WI38 (cell line): ENCODE data around the gene DUSP15.

Experiments used
- H3K4me3 ChIP-seq: 2 replicates; pipeline ENCODE4 v1.5.1; 2011; ENCODE audit warnings: low read depth, mild to moderate bottlenecking, control low read depth, low read length
- TF ChIP-seq, protein P1 (sequence below): IDR thresholded peaks from 2 replicates; pipeline ENCODE4 v1.5.1; 2012; ENCODE audit warnings: low read depth, mild to moderate bottlenecking, control low read depth, low read length

The DUSP15 gene

DNA sequence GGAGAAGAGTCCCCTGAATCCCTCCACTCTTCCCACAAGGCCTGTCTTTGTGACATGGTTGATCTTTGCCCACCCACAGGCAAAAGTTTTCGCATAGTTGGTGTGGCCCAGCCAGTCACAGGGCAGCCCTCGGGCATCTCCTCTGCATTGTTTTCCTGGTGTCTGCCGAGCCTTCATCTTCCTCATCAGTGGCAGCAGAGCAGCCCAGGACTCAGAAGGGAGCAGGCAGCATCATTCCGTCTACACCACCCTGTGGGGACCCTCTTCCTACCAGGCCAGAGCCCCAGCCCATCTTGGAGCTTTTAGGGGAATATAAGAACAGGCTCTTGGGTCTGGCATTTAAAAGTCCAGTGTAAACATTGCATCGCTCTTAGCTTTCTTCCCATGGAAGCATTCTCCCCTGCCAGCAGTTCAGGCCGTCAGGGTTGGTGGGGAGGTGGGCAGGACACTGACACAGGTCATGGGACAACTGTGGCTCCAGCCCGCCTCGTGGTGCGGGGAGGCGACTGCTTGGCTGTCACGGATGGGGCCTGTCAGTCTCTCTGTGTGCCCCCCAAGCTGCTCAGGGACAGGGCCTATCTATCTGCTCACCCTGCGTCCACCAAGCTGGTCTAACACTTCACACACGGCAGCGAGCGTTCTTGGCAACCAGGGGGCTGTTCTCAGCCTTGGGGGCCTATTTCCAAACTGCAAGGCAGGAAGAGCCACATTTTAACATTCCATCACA, 43.3 kb upstream of the DUSP15 start:
- TF ChIP-seq, protein P1, sequence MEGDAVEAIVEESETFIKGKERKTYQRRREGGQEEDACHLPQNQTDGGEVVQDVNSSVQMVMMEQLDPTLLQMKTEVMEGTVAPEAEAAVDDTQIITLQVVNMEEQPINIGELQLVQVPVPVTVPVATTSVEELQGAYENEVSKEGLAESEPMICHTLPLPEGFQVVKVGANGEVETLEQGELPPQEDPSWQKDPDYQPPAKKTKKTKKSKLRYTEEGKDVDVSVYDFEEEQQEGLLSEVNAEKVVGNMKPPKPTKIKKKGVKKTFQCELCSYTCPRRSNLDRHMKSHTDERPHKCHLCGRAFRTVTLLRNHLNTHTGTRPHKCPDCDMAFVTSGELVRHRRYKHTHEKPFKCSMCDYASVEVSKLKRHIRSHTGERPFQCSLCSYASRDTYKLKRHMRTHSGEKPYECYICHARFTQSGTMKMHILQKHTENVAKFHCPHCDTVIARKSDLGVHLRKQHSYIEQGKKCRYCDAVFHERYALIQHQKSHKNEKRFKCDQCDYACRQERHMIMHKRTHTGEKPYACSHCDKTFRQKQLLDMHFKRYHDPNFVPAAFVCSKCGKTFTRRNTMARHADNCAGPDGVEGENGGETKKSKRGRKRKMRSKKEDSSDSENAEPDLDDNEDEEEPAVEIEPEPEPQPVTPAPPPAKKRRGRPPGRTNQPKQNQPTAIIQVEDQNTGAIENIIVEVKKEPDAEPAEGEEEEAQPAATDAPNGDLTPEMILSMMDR: no peak
- H3K4me3 ChIP-seq: no peak overlapping the region

DNA sequence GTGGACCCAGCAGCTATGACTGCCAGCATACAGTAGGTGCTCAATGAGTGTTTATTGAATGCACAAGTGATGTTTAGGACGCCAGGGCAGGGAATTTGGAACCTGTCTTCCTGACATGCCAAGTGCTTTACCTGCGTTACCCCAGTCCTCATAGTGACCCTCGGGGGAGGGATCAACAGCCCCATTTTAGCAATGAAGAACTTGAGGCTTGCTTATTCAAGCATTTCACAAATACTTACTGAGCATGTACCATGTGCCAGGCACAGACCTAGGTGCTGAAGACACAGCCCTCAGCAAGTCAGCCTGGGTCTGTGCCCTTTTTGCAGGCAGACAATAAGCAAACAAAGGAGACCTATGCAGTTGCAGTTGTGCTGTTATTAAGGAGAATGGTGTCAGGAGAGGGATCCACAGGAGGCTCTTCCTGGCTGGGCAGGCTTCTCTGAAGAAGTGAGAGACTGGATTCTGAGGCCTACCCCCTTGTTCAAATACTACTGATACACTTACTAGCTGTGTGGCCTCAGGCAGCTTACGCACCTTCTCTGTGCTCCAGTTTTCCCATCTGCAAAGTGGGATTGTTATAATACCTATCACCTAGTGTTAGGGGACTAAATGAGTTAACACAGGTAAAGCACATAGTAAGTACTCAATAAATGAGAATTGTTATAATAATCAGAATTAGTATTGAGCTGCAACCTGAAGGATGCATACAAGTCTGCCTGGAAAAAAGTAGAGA, 39.9 kb upstream of the DUSP15 start:
- H3K4me3 ChIP-seq: no peak overlapping the region
- TF ChIP-seq, protein P1: no peak

DNA sequence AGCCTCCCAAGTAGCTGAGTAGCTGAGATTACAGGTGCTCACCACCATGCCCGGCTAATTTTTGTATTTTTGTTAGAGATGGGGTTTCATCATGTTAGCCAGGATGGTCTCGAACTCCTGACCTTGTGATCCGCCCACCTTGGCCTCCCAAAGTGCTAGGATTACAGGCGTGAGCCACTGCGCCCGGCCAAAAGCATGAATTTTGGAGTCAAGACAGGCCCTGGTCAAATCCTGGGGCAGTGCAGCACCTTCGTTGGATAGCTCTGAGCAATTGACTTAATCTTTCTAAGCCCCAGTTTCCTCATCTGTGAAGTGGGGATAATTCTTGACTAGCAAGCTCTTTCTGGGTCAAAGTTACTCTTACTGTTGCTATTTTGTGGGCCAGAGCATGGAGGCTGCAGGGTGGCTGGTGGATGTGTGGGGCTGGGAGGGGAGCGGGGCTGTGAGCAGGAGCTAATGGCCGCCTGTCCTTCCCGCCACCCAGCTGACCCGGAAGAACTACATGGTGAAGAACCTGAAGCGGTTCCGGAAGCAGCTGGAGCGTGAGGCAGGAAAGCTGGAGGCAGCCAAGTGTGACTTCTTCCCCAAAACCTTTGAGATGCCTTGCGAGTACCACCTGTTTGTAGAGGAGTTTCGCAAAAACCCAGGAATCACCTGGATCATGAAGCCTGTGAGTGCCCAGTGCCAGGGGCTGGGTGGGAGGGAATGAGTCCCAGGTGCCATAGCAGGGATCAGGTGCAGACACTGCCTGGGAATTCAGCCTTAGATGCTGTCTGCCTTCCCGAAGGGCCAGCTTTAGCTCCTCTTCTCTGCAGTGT, 39.1 kb upstream of the DUSP15 start:
- TF ChIP-seq, protein P1: no peak

DNA sequence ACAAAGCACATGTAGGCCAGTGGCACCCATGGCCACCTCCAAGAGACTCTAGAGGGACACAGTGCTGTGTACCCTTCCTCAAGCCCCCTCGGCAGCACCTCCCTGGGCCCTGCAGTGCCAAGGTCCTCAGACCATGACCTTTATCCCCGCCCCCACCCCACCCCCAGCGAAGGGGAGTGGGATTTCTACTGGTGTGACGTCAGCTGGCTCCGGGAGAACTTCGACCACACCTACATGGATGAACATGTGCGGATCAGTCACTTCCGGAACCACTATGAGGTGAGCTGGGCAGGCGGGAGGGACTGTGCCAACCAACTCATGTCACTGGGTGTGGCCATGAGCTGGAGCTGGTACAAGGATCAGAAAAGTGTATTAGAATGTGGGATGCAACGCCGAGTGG, 38.1 kb upstream of the DUSP15 start:
- TF ChIP-seq, protein P1: no peak
- no peak overlapping the region for H3K4me3 ChIP-seq

More for the DNA sequence above, 39.1 kb upstream of the DUSP15 start:
- H3K4me3 ChIP-seq: no peak overlapping the region

DNA sequence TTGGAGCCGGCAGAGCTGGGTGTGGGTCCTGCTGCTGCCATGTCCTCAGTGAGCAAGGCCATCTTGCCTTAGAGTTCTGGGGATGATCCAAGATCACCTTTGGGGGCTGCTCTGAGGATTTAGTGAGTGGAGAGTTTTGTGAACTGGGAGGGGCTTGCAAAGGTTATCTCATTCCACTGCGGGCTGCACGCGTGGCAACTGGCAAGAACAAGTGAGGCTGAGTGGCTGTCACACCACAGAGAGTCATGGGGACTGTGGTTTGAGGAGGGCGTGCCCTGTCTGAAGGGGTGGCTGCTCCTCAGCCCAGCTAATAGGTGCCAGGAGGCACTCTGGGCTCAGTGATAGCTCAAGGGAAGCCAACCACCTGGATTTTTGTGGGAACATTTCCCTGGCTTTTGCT, 37.7 kb upstream of the DUSP15 start:
- H3K4me3 ChIP-seq: no peak overlapping the region
- TF ChIP-seq, protein P1: no peak

DNA sequence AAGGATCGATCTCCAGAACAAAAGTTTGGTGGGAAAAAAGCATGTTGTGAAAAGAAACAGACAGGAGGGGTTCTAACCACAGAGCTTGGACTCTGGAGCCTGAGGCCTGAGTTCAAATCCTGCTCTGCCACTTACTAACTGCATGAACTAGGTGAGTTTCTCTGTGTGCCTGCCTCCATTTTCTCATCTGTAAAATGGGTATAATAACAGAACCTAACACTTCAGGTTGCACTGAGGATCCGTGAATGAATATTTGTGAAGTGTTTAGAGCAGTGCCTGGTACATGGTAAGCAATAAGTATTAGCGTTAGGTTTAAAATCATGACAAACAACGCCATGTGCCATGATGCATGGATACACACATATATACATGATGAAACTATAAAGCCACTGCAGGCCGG, 36.7 kb upstream of the DUSP15 start:
- TF ChIP-seq, protein P1: no peak
- H3K4me3 ChIP-seq: no peak overlapping the region
